Brain microvascular endothelial cell (primary cell): ENCODE measurements around the gene C1QTNF4.
"Not testable (repeated sequence)": the region's sequence is repeated elsewhere in the genome, so short reads cannot be mapped to it uniquely, and the experiment has no call there.

ENCODE experiments used
- DNase-seq: peaks from one replicate; pipeline ENCODE4 v3.0.0-alpha.2; 2020
- H3K27ac ChIP-seq: fragments of 250-450 bp; sonication (Bioruptor Pico); 2 replicates; pipeline ENCODE4 v1.5.1; 2020; ENCODE audit warnings: mild to moderate bottlenecking, moderate library complexity
- H3K27me3 ChIP-seq: fragments of 250-450 bp; sonication (Bioruptor Pico); replicated peaks from 2 replicates; pipeline ENCODE4 v1.5.1; 2020; ENCODE audit warnings: mild to moderate bottlenecking
- H3K36me3 ChIP-seq: fragments of 250-450 bp; sonication (Bioruptor Pico); replicated peaks from 2 replicates; pipeline ENCODE4 v1.5.1; 2020; ENCODE audit warnings: mild to moderate bottlenecking
- H3K4me3 ChIP-seq: 2 replicates; pipeline ENCODE4 v1.5.1; 2011; ENCODE audit warnings: low read depth, mild to moderate bottlenecking, control low read depth, low read length, moderate library complexity
- in situ Hi-C: cut with HindIII; loops from 2 replicates; pipeline ENCODE4 v1.10.0; 2017; ENCODE audit warnings: low sequenced_read_pairs, low pct_ligation_motif_present
- TF ChIP-seq, protein P1 (sequence below): IDR thresholded peaks from 2 replicates; pipeline ENCODE4 v1.5.1; 2011; ENCODE audit warnings: low read depth, mild to moderate bottlenecking, moderate library complexity, low read length, control low read depth, inconsistent platforms; ENCODE audit errors: missing control alignments

The C1QTNF4 gene

GRCh38 chr11:47570651-47571356 lies 23.4 kb downstream of the C1QTNF4 start:
- no peak for DNase-seq
- in situ Hi-C loops = no loop called here
- Histone ChIP-seq H3K4me3 (no peak overlapping the region), H3K27ac (no peak overlapping the region), H3K27me3 (no peaks in the 10 kb centered on the region), H3K36me3 (peaks cover 33% of the 10 kb centered on the region)
- TF ChIP-seq, protein P1, sequence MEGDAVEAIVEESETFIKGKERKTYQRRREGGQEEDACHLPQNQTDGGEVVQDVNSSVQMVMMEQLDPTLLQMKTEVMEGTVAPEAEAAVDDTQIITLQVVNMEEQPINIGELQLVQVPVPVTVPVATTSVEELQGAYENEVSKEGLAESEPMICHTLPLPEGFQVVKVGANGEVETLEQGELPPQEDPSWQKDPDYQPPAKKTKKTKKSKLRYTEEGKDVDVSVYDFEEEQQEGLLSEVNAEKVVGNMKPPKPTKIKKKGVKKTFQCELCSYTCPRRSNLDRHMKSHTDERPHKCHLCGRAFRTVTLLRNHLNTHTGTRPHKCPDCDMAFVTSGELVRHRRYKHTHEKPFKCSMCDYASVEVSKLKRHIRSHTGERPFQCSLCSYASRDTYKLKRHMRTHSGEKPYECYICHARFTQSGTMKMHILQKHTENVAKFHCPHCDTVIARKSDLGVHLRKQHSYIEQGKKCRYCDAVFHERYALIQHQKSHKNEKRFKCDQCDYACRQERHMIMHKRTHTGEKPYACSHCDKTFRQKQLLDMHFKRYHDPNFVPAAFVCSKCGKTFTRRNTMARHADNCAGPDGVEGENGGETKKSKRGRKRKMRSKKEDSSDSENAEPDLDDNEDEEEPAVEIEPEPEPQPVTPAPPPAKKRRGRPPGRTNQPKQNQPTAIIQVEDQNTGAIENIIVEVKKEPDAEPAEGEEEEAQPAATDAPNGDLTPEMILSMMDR = no peak

GRCh38 chr11:47569646-47570045 lies 24.6 kb downstream of the C1QTNF4 start:
- H3K4me3 ChIP-seq = no peak overlapping the region
- H3K27ac ChIP-seq = no peak overlapping the region
- no peaks in the 10 kb centered on the region for H3K27me3 ChIP-seq
- peaks cover 30% of the 10 kb centered on the region for H3K36me3 ChIP-seq
- no peak for DNase-seq
- in situ Hi-C loops = no loop called here
- TF ChIP-seq, protein P1 = no peak

GRCh38 chr11:47566149-47566698 lies 28.0 kb downstream of the C1QTNF4 start:
- no peaks in the 10 kb centered on the region for H3K27me3 ChIP-seq
- TF ChIP-seq, protein P1 = no peak
- peaks cover 2% of the 10 kb centered on the region for H3K36me3 ChIP-seq
- H3K27ac ChIP-seq = no peak overlapping the region
- in situ Hi-C loops = no loop called here
- peak overlapping the region; percentile 80 for H3K4me3 ChIP-seq
- no peak for DNase-seq

GRCh38 chr11:47565340-47566148 lies 28.7 kb downstream of the C1QTNF4 start, which contains the start of gene PTPMT1:
TSS of gene PTPMT1 (plus strand) at chr11:47565599. CDS start at chr11:47565623, 24 bp downstream.
- Histone ChIP-seq H3K4me3 (peak within 1 kb of the TSS; percentile 80), H3K36me3 (no peaks in the 10 kb centered on the region), H3K27ac (peak within 1 kb of the TSS; percentile 39), H3K27me3 (no peaks in the 10 kb centered on the region)
- DNase-seq = peak; percentile 58
- TF ChIP-seq, protein P1 = no peak
- in situ Hi-C loops = no loop called here

GRCh38 chr11:47564933-47565339 lies 29.3 kb downstream of the C1QTNF4 start:
- Histone ChIP-seq H3K27ac (peak overlapping the region; percentile 39), H3K4me3 (peak overlapping the region; percentile 80), H3K27me3 (no peaks in the 10 kb centered on the region), H3K36me3 (no peaks in the 10 kb centered on the region)
- in situ Hi-C loops = no loop called here
- no peak for DNase-seq
- TF ChIP-seq, protein P1 = no peak

DNA sequence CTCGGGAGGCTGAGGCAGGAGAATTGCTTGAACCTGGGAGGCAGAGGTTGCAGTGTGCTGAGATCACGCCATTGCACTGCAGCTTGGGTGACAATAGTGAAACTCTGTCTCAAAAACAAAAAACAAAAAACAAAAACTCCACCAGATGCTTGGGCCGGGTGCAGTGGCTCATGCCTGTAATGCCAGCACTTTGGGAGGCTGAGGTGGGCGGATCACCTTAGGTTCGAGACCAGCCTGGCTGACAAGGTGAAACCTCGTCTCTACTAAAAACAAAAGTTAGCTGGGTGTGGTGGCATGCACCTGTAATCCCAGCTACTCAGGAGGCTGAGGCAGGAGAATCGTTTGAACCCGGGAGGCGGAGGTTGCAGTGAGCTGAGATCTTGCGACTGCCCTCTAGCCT lies 29.8 kb downstream of the C1QTNF4 start:
- in situ Hi-C loops, DNase-seq, H3K27ac ChIP-seq, H3K36me3 ChIP-seq, H3K27me3 ChIP-seq, H3K4me3 ChIP-seq: not testable (repeated sequence)

GRCh38 chr11:47562393-47562792 lies 31.8 kb downstream of the C1QTNF4 start:
- H3K27ac ChIP-seq, H3K36me3 ChIP-seq, DNase-seq, in situ Hi-C loops, H3K4me3 ChIP-seq, H3K27me3 ChIP-seq: not testable (repeated sequence)
